ENCODE measurements around the gene FKBP5. TPM values are rescaled to one million over a fixed set of nuclear protein-coding genes. Genes with fewer than 3 reads are reported as not detected.

FKBP5 gene
- total and polyA plus RNA-seq, 10 of the 15 experiments (the other 5 are each of a cell fraction or from before 2014, with no cell fraction given), result 29.0 to 123 (median 62.3) TPM

DNA sequence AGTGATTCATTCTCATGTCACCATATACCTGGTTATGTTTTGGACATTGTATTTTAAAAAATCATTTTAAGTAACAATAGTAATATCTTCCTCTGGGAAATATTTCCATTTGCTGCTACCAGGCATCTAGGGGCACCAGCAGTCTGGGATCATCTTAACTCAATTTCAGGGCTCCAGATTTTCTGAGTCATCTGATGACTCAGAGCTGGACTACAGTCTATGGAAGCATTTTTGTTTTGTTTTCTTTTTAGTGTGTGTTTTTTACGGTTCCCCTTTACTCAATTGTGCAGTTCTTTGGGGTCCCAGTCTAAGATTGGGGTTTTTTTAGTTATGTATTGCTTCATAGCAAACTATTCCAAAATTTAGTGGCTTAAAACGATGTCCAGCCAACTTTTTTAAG, 5.7 kb upstream of the FKBP5 start:
- Histone ChIP-seq H3K9me3 (replicated peaks; ENCODE audit: control insufficient read depth, insufficient read depth, low read length) (peaks cover 2% of the 10 kb centered on the region; the same call in 1 of the 3 replicates), H2AFZ (ENCODE audit: control insufficient read depth, low read depth, low read length) (no peak overlapping the region), H3K27ac (ENCODE audit: control insufficient read depth, insufficient read depth) (no peak overlapping the region), H3K36me3 (ENCODE audit: control insufficient read depth in 2 of 2, insufficient read depth in 2 of 2, low read length in 1 of 2) (no peaks in the 10 kb centered on the region), H3K79me2 (ENCODE audit: control insufficient read depth, insufficient read depth, low read length) (no peaks in the 10 kb centered on the region), H4K20me1 (ENCODE audit: control insufficient read depth, insufficient read depth) (no peaks in the 10 kb centered on the region), H3K9ac (ENCODE audit: control insufficient read depth, insufficient read depth, low read length) (no peak overlapping the region), H3K4me2 (ENCODE audit: control insufficient read depth, insufficient read depth) (no peak overlapping the region), H3K27me3 (replicated peaks in 1 of 2; ENCODE audit: control insufficient read depth in 2 of 2, insufficient read depth in 2 of 2, low read length in 1 of 2) (no peaks in the 10 kb centered on the region), H3K4me3 (no peak overlapping the region), H3K4me1 (ENCODE audit: control insufficient read depth, insufficient read depth, low read length) (no peaks in the 10 kb centered on the region; the same call in 1 of the 2 replicates)
- ChIA-PET SMC1A (ENCODE audit: uncharacterized antibody, unreplicated experiment) (no interaction called here), POLR2A (no interaction called here), CTCF (no interaction called here), RAD21 (ENCODE audit: unreplicated experiment) (no interaction called here)
- WGBS (ENCODE audit: insufficient coverage, insufficient replicate concordance, low lambda C conversion rate, missing lambda C conversion rate), result 21% methylated on average over 2 of the region's 2 CpGs
- intact Hi-C loops (cut with micrococcal nuclease; ENCODE audit: unreplicated experiment), result no loop called here
- no TSS peak for BruUV-seq (replicated peaks)
- in situ Hi-C loops (cut with MboI), result no loop called here
- ATAC-seq, result no peak
- no peak for DNase-seq (ENCODE audit: low read depth, low spot score)
- no peak for FAIRE-seq
- TF ChIP-seq CBX3 (IDR thresholded peaks at IDR 0.05; ENCODE audit: borderline replicate concordance, low read depth) (no peak), CBX5 (IDR thresholded peaks at IDR 0.05; ENCODE audit: low read depth) (0 out of 2 replicates have a peak, but pooled peaks have one; percentile 63), IKZF2 (IDR thresholded peaks at IDR 0.05) (0 out of 4 replicates have a peak, but pooled peaks have one; percentile 12 to 25), HCFC1 (IDR thresholded peaks at IDR 0.05; ENCODE audit: low read length) (no peak), JUNB (IDR thresholded peaks at IDR 0.05) (peak; percentile 63), RBBP5 (conservative IDR thresholded peaks at IDR 0.05) (no peak)

DNA sequence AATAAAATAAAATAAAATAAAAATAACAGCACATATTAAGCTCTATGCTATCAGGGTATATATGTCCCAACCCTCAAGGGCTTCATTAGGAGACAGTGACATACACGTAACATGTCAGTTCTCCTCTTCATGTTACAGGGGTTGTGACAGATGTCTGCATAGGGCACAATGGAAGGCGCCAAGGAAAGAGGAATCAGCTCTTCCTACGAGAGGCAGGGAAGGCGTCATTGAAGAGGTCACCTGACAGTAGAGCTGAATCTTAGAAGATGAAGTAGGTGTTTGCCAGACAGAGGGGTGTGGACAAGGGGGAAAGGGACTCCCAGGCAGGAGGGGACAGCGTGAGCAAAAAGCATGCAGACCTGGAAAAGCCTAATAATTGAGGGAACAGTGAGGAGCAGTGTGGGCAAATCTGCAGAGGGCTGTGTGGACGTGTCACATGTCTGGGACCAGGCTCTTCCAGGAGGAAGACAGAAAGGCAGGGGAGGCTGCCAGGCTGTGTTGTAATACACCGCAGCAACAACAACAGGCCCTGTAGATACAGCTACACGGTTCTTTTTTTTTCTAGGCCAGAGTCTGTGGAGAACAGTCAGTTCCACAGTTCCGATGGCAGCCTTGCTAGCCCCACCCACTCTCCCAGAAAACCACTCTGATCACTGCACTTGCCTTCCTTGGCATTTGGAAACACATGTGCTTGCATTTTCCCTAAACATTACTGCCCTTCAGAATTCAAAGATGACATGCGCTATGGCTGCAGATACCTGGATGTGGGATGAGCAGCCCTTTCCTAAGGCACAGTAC, 2.5 kb upstream of the FKBP5 start:
- CTCF ChIA-PET, result interaction anchor here (1.2 kb wide), 1 partner anchor 67 kb away, joined by 4 read pairs; no protein-coding TSS in a partner anchor
- 73% methylated on average over 10 of the region's 10 CpGs for WGBS (ENCODE audit: insufficient coverage, insufficient replicate concordance, low lambda C conversion rate, missing lambda C conversion rate)
- H3K4me2 ChIP-seq (ENCODE audit: control insufficient read depth, insufficient read depth), result no peak overlapping the region
- no peak for DNase-seq (ENCODE audit: low read depth, low spot score)
- H4K20me1 ChIP-seq (ENCODE audit: control insufficient read depth, insufficient read depth), result no peaks in the 10 kb centered on the region
- SMC1A ChIA-PET (ENCODE audit: uncharacterized antibody, unreplicated experiment), result interaction anchor here (0.8 to 1.2 kb wide), 4 partner anchors 35 to 49 kb away, joined by 3 to 4 read pairs (median 4); no protein-coding TSS in a partner anchor
- no peak overlapping the region for H3K27ac ChIP-seq (ENCODE audit: control insufficient read depth, insufficient read depth)
- POLR2A ChIA-PET, result interaction anchor here (1.2 kb wide), 1 partner anchor 18 kb away, joined by 3 read pairs; no protein-coding TSS in a partner anchor
- H3K9me3 ChIP-seq (replicated peaks; ENCODE audit: control insufficient read depth, insufficient read depth, low read length), result peaks cover 2% of the 10 kb centered on the region; the same call in 1 of the 3 replicates
- in situ Hi-C loops (cut with MboI), result no loop called here
- H3K27me3 ChIP-seq (replicated peaks in 1 of 2; ENCODE audit: control insufficient read depth in 2 of 2, insufficient read depth in 2 of 2, low read length in 1 of 2), result no peaks in the 10 kb centered on the region
- no peak overlapping the region for H3K4me3 ChIP-seq
- no peak overlapping the region for H2AFZ ChIP-seq (ENCODE audit: control insufficient read depth, low read depth, low read length)
- BruUV-seq (replicated peaks), result no TSS peak
- RAD21 ChIA-PET (ENCODE audit: unreplicated experiment), result interaction anchor here (1.6 kb wide), 1 partner anchor 36 kb away, joined by 3 read pairs; no protein-coding TSS in a partner anchor
- no peak overlapping the region for H3K9ac ChIP-seq (ENCODE audit: control insufficient read depth, insufficient read depth, low read length)
- H3K79me2 ChIP-seq (ENCODE audit: control insufficient read depth, insufficient read depth, low read length), result peaks cover 24% of the 10 kb centered on the region
- peaks cover 5% of the 10 kb centered on the region for H3K4me1 ChIP-seq (ENCODE audit: control insufficient read depth, insufficient read depth, low read length)
- H3K36me3 ChIP-seq (ENCODE audit: control insufficient read depth in 2 of 2, insufficient read depth in 2 of 2, low read length in 1 of 2), result no peaks in the 10 kb centered on the region
- ATAC-seq, result no peak
- intact Hi-C loops (cut with micrococcal nuclease; ENCODE audit: unreplicated experiment), result no loop called here
- FAIRE-seq, result no peak
- TF ChIP-seq DPF2 (IDR thresholded peaks at IDR 0.05), result no peak
- TF ChIP-seq, protein P1, sequence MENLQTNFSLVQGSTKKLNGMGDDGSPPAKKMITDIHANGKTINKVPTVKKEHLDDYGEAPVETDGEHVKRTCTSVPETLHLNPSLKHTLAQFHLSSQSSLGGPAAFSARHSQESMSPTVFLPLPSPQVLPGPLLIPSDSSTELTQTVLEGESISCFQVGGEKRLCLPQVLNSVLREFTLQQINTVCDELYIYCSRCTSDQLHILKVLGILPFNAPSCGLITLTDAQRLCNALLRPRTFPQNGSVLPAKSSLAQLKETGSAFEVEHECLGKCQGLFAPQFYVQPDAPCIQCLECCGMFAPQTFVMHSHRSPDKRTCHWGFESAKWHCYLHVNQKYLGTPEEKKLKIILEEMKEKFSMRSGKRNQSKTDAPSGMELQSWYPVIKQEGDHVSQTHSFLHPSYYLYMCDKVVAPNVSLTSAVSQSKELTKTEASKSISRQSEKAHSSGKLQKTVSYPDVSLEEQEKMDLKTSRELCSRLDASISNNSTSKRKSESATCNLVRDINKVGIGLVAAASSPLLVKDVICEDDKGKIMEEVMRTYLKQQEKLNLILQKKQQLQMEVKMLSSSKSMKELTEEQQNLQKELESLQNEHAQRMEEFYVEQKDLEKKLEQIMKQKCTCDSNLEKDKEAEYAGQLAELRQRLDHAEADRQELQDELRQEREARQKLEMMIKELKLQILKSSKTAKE (IDR thresholded peaks at IDR 0.05; ENCODE audit: low read depth, poor library complexity, severe bottlenecking), result no peak
- no peak for TF ChIP-seq ZNF274 (IDR thresholded peaks at IDR 0.05; ENCODE audit: insufficient read depth, insufficient read length)
- TF ChIP-seq, protein P2, sequence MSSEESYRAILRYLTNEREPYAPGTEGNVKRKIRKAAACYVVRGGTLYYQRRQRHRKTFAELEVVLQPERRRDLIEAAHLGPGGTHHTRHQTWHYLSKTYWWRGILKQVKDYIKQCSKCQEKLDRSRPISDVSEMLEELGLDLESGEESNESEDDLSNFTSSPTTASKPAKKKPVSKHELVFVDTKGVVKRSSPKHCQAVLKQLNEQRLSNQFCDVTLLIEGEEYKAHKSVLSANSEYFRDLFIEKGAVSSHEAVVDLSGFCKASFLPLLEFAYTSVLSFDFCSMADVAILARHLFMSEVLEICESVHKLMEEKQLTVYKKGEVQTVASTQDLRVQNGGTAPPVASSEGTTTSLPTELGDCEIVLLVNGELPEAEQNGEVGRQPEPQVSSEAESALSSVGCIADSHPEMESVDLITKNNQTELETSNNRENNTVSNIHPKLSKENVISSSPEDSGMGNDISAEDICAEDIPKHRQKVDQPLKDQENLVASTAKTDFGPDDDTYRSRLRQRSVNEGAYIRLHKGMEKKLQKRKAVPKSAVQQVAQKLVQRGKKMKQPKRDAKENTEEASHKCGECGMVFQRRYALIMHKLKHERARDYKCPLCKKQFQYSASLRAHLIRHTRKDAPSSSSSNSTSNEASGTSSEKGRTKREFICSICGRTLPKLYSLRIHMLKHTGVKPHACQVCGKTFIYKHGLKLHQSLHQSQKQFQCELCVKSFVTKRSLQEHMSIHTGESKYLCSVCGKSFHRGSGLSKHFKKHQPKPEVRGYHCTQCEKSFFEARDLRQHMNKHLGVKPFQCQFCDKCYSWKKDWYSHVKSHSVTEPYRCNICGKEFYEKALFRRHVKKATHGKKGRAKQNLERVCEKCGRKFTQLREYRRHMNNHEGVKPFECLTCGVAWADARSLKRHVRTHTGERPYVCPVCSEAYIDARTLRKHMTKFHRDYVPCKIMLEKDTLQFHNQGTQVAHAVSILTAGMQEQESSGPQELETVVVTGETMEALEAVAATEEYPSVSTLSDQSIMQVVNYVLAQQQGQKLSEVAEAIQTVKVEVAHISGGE (CRISPR knock-in tag; IDR thresholded peaks at IDR 0.05), result no peak
- no peak for TF ChIP-seq MYC (IDR thresholded peaks at IDR 0.05; ENCODE audit: insufficient read depth, insufficient read length, insufficient replicate concordance, low read length, severe bottlenecking)
- no peak for TF ChIP-seq LARP7 (IDR thresholded peaks at IDR 0.05)

All from GM12878 (cell line).